Measurements from ENCODE around the gene MGAT1.

Gene MGAT1

DNA sequence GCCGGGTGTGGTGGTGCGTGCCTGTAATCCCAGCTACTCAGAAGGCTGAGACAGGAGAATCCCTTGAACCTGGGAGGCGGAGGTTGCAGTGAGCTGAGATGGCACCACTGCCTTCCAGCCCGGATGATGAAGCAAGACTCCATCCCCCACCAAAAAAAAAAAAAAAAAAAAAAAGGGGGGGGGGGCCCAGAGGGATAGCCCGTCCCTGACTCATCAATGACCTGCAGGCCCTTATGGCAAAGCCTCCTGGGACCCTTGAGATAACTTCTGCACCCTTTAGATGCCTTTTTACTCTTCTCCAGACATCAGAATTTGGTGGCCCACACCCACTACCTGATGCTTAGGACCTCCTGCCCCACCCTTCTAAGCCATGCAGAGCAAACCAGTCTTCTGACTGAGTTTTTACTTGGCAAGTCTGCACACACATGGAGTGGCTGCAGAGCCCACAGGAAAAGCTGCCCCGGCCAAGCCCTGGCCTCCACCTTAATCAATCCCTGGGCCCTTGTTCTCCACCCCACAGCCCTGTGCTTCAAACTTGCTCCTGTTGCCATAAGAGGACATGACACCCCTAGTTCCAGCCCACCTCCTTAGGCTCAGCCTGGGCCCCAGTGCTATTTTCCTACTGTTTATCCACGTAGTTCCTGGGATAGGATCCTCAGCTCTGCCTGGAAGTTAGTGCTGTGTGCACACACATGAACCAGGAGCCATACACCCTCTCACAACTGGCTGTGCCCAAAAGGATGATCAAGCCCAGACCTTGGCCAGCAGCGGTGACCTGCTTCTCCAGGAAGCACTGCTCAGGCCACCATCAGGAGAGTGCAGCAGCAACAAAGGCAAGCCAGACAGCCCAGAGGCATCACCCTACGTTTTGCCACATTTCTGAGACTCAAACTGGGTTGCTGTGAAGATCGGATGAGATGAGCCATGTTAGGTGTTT lies 5.1 kb downstream of the MGAT1 start:
- DNase-seq, result no peak
- no peaks in the 10 kb centered on the region for H3K9me3 Mint-ChIP-seq
- H3K27ac Mint-ChIP-seq, result peak overlapping the region; percentile 21
- H3K27me3 Mint-ChIP-seq (ENCODE audit: low read depth, poor library complexity), result no peaks in the 10 kb centered on the region
- H3K4me3 Mint-ChIP-seq, result no peak overlapping the region
- TF ChIP-seq, protein P1, sequence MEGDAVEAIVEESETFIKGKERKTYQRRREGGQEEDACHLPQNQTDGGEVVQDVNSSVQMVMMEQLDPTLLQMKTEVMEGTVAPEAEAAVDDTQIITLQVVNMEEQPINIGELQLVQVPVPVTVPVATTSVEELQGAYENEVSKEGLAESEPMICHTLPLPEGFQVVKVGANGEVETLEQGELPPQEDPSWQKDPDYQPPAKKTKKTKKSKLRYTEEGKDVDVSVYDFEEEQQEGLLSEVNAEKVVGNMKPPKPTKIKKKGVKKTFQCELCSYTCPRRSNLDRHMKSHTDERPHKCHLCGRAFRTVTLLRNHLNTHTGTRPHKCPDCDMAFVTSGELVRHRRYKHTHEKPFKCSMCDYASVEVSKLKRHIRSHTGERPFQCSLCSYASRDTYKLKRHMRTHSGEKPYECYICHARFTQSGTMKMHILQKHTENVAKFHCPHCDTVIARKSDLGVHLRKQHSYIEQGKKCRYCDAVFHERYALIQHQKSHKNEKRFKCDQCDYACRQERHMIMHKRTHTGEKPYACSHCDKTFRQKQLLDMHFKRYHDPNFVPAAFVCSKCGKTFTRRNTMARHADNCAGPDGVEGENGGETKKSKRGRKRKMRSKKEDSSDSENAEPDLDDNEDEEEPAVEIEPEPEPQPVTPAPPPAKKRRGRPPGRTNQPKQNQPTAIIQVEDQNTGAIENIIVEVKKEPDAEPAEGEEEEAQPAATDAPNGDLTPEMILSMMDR (IDR thresholded peaks at IDR 0.05), result no peak
- peaks cover 41% of the 10 kb centered on the region for H3K4me1 Mint-ChIP-seq
- peaks cover 36% of the 10 kb centered on the region for H3K36me3 Mint-ChIP-seq (ENCODE audit: low read depth)

DNA sequence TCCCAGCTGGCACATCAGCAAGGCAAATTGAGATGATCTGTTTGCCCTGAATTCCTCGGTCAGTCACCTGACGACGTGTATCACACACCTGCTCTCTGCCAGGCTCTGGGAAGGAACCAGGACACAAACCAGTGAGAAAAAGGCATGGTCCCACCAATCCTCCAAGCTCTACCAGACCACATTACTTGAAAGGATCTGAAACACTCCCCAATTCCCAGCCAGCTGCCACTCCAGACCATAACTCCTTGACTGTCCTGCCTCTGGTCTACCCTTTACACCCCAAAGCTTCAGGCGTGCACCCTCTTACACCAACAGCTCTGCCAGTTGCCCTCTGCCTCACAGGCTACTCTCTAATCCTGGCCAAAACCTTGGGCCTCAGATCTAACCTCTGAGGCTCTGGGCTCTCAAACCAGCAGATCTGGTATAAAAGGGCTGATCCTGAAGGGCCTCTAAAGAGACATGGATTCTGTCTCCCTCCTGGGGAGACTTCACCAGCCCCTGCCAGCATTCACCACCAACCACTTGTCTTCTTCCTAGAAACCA lies 6.8 kb downstream of the MGAT1 start:
- H3K4me1 Mint-ChIP-seq, result peaks cover 30% of the 10 kb centered on the region
- no peaks in the 10 kb centered on the region for H3K27me3 Mint-ChIP-seq (ENCODE audit: low read depth, poor library complexity)
- no peaks in the 10 kb centered on the region for H3K9me3 Mint-ChIP-seq
- H3K36me3 Mint-ChIP-seq (ENCODE audit: low read depth), result peaks cover 41% of the 10 kb centered on the region
- no peak overlapping the region for H3K27ac Mint-ChIP-seq
- H3K4me3 Mint-ChIP-seq, result no peak overlapping the region
- DNase-seq, result no peak
- TF ChIP-seq, protein P1 (IDR thresholded peaks at IDR 0.05), result no peak

DNA sequence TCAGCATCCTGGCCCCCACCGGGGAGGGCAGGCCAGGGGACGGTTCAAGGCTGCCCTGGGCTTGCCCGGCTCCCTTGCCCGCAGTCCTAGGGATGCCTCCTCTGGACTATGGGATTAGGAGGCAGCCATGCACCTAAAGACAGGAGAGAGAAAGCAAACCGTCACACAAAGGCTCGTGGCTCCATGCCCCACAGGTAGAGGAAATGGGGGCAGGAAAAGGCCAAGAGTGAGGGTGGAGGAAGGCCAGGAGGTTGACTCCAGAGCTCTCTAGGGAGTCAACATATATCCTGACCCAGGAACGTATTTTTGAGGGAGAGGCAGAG lies 9.7 kb downstream of the MGAT1 start:
- no peak overlapping the region for H3K27ac Mint-ChIP-seq
- peaks cover 16% of the 10 kb centered on the region for H3K4me1 Mint-ChIP-seq
- no peaks in the 10 kb centered on the region for H3K9me3 Mint-ChIP-seq
- DNase-seq, result no peak
- TF ChIP-seq, protein P1 (IDR thresholded peaks at IDR 0.05), result no peak
- peaks cover 47% of the 10 kb centered on the region for H3K36me3 Mint-ChIP-seq (ENCODE audit: low read depth)
- no peak overlapping the region for H3K4me3 Mint-ChIP-seq
- no peaks in the 10 kb centered on the region for H3K27me3 Mint-ChIP-seq (ENCODE audit: low read depth, poor library complexity)

DNA sequence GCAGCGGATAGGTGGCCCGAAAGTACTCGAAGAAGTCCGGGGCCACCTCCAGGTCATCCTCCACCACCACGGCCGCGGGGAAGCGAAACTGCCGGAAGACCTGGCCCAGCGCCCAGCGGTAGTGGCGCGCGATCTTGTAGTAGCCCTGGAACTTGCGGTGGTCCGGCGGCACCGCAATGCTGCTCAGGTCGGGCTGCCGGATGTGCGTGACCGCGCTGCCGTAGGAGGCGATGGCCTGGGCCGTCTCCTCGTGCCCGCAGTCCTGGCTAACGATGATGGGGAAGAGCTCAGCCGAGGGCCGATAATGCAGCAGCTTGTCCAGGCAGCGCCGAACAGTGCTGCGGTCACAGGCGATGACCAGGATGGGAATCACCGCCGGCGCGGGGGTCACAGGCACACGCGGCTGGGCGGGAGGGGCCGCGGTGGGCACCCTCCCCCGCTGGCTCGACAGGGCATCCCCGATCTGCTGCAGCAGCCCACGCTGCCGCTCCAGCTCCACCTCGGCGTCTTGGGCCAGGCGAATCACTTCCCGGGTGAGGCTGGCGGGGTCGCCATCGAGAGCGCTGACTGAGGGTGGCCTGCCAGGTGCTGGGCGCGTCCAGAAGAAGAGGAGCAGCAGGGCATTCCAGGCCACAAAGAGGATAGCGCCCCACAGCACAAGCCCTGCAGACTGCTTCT lies 10.2 kb downstream of the MGAT1 start:
- Mint-ChIP-seq H3K4me3 (no peak overlapping the region), H3K27ac (no peak overlapping the region), H3K36me3 (ENCODE audit: low read depth) (peaks cover 47% of the 10 kb centered on the region), H3K27me3 (ENCODE audit: low read depth, poor library complexity) (no peaks in the 10 kb centered on the region), H3K4me1 (peaks cover 16% of the 10 kb centered on the region), H3K9me3 (no peaks in the 10 kb centered on the region)
- TF ChIP-seq, protein P1 (IDR thresholded peaks at IDR 0.05), result no peak
- DNase-seq, result no peak

DNA sequence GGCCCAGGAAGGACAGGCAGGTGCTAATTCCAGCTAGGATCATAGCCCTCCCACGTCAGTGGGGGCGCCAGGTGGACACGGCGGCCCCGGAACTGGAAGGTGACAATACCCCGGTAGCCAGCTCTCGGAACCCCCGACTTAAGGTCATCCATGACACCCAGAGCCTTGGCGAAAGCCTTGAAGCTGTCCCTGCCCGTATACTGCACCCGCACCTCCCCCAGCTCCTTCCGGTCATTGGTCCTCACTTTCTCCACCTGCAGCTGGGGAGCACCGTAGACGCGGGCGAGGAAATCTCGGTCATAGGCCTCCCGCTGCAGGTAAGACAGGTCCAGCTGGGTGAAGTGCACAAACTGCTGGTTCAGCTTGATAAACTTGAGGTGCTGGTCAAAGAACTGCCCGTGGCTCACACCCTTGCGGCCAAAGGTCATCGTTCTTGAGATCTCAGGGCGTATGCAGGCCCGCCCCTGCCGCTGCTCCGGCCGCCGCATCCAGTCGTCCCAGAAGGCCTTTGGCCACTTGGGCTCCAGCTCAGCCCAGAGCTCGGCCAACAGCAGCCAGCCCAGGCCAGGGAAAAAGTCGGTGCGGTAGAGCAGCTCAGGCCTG lies 10.9 kb downstream of the MGAT1 start:
- H3K27ac Mint-ChIP-seq, result no peak overlapping the region
- DNase-seq, result no peak
- no peaks in the 10 kb centered on the region for H3K9me3 Mint-ChIP-seq
- H3K36me3 Mint-ChIP-seq (ENCODE audit: low read depth), result peaks cover 47% of the 10 kb centered on the region
- TF ChIP-seq, protein P1 (IDR thresholded peaks at IDR 0.05), result no peak
- H3K4me3 Mint-ChIP-seq, result no peak overlapping the region
- H3K4me1 Mint-ChIP-seq, result peaks cover 22% of the 10 kb centered on the region
- H3K27me3 Mint-ChIP-seq (ENCODE audit: low read depth, poor library complexity), result peaks cover 4% of the 10 kb centered on the region

Measured in nephron progenitor cell (in vitro differentiated cells).